ENCODE results near the gene TRIM33.

Gene TRIM33

GRCh38 chr1:114352797-114353196 is 158.2 kb downstream of the TRIM33 start:
- DNase-seq (ENCODE audit: low read depth in 1 of 2, low spot score in 1 of 2): no peak

GRCh38 chr1:114350731-114351445 is 160.1 kb downstream of the TRIM33 start:
- no peak for DNase-seq (ENCODE audit: low read depth in 1 of 2, low spot score in 1 of 2)

- no peak for DNase-seq (ENCODE audit: low read depth in 1 of 2, low spot score in 1 of 2)
Measured at GRCh38 chr1:114349891-114350605, 161.0 kb downstream of the TRIM33 start.

GRCh38 chr1:114347431-114348209 is 163.4 kb downstream of the TRIM33 start:
- DNase-seq (ENCODE audit: low read depth in 1 of 2, low spot score in 1 of 2): no peak

- DNase-seq (ENCODE audit: low read depth in 1 of 2, low spot score in 1 of 2): peak; percentile 97
Measured at GRCh38 chr1:114346480-114347029, 164.4 kb downstream of the TRIM33 start.

- no peak for DNase-seq (ENCODE audit: low read depth in 1 of 2, low spot score in 1 of 2)
Measured at GRCh38 chr1:114345930-114346479, 165.0 kb downstream of the TRIM33 start.

- DNase-seq (ENCODE audit: low read depth in 1 of 2, low spot score in 1 of 2): no peak
Measured at GRCh38 chr1:114344656-114345055, 166.3 kb downstream of the TRIM33 start.

Data from stimulated activated CD4-positive, alpha-beta T cell treated with anti-CD3 and anti-CD28 coated beads, Interleukin-15, amount 100 ng/mL, for 1 hour (primary cell).